ENCODE measurements around the gene RPLP2.
A peak's percentile ranks its signal among the peaks of the same experiment; 100 is the strongest.

Gene RPLP2

GRCh38 chr11:826836-827145 is 17.0 kb downstream of the RPLP2 start:
- no peak for DNase-seq

DNA sequence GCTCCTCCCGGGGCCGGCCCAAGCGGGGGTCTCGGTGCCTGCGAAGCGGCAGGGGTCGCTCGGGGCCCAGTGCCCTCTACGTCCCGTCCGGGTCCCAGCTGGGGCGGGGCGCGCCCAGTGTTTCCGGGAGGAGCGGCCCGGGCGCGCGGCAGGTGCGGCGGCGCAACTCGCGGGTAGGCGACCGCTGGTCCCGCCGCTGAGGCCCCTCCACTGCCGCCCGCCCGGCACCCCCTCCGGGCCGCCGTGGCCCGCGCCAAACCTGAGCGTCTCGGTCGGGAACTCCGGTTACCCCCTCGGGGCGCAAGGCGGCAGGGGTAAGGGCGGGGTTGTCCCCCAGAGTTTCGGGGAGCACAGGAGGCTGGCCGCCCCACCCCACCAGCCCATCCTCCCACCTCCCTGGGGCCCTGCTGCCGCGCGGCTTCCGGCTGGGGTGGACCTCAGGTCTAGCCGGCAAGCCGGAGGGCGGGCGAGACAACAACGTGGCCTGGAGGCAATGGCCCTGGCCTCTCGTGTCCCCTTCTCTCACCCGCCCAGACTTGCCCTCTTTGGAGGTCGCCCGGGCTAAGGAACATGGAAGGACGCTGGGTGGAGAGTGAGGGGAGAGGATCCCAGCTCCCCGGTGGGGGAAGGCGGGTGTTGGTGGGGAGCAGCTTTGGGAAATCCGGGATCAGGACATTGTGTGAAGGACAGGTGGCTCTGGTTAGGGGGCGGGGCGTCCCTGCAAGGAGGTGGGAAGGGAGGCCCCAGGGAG is 17.6 kb downstream of the RPLP2 start:
- no peak for DNase-seq

DNA sequence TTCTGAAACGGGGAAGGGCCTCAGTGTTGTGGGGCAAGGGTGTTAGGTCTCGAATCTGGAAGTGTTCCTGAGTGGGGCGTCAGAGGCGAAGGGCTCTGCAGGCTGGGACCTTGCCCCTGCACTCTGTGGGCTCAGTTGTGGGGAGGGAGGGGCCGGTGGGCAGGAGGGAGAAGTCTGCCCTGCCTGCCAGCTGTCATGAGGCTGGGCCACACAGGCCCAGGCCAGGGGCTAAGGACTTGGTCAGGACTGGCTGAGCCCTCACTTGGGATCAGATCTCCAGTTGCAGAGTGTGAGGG is 18.1 kb downstream of the RPLP2 start, which contains the start of gene CRACR2B:
CRACR2B (plus strand) TSS at position 23 of the 296 bp plus-strand sequence. CDS start 689 bp downstream, outside the sequence.
- no peak for DNase-seq

GRCh38 chr11:828506-829175 is 18.9 kb downstream of the RPLP2 start:
- no peak for DNase-seq

DNA sequence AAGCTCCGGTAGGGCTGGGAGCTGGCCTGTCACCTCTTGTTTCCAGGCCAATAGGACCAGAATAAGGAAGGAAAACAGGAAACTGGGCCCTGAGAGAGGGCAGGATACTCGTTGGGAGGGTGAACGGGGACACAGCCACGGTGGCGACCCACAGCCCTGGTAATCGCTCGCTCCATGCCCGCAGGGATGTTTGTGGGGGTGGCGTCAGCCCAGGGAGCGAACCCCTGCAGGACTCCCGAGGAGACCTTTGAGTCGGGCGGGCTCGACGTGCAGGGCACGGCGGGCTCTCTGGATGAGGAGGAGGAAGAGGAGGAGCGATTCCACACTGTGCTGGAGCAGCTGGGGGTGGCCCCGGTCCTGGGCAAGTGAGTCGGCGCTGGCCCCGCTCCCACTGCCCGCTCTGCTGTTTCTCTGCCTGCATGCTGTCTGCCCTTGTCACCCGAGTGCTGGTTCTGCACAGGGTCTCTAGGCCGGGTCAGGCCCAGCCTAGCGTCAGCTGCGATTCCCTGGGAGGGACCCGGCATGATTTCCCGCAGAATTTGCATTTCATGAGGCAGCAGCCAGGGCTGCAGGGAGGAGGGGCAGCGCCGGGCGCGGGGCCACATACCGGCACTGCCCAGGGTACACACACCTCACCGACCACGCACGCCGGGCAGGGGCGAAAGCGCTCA is 19.5 kb downstream of the RPLP2 start:
- DNase-seq = no peak

GRCh38 chr11:829847-830294 is 20.1 kb downstream of the RPLP2 start:
- no peak for DNase-seq

- no peak for DNase-seq
Observed at GRCh38 chr11:830295-831117, 20.7 kb downstream of the RPLP2 start.

DNA sequence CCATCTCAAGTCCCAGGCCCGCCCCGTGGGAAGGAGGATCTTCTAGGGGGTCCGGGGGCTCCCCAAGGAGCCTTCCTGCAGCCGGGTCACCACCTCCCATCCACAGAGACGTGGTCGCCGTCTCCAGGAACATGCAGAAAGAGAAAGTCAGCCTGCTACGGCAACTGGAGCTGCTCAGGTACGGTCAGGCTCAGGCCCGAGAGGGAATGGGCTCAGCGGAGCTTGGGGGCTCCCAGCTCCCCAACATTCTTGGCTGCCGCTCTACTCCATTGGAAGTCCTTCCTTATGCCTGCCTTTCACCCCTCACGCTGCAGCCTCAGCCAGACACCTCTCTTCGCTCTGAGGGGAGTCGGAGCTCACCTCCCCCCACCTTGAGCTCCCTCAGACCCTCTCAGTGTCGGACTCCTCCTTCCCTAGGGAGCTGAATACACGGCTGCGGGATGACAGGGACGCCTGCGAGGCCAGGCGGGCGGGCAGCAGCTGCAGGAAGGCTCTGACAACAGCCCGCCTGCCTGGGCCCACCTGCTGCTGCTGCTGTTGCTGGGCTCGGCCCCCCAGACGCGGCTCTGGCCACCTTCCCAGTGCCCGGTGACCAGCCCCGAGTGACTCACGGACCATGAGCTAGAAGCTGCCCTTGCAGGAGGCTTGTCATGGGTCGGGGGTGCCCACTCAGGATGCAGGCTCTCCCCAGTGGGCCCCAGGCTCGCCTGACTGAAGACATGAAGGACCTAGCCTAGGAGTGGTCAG is 21.5 kb downstream of the RPLP2 start:
- DNase-seq = no peak

GRCh38 chr11:831961-832528 is 22.3 kb downstream of the RPLP2 start:
- DNase-seq = no peak

GRCh38 chr11:832529-833113 is 22.9 kb downstream of the RPLP2 start, which contains the start of gene CD151:
Gene CD151, plus strand, starts transcription at chr11:832952. Its CDS starts 3,118 bp downstream, at chr11:836070.
- peak; percentile 54 for DNase-seq

DNA sequence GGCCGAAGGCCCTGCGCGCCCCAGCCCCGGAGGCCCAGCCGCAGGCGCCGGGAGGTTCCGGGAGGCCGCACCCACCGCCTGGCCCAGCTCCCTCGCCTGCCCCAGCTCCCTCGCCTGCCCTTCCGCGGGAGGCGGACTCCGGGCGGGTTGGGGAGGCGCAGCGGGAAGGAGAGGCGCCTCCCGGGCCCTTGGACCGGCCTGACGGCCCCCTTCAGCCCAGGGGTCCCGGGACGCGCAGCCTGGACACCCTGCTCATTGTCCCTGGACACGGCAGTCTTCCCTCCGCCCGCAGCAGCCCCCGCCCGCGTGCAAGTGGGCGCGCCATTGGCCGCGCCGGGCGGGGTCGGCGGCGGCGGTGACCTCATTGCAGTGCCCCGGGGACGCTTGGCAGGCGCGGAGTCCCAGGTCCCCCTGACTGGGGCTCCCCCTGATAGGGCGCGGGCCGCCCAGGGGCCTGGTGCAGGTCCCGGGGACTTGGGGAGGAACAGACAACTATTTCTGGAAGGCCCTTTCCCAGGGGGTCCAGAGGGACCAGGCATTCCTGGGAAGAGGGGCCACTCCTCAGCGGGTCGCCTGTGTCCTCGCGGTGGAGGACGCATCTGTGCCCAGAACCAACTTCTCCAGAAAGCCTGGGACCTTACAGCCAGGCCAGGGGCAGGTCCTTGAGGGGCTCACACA is 23.5 kb downstream of the RPLP2 start:
- no peak for DNase-seq

DNA sequence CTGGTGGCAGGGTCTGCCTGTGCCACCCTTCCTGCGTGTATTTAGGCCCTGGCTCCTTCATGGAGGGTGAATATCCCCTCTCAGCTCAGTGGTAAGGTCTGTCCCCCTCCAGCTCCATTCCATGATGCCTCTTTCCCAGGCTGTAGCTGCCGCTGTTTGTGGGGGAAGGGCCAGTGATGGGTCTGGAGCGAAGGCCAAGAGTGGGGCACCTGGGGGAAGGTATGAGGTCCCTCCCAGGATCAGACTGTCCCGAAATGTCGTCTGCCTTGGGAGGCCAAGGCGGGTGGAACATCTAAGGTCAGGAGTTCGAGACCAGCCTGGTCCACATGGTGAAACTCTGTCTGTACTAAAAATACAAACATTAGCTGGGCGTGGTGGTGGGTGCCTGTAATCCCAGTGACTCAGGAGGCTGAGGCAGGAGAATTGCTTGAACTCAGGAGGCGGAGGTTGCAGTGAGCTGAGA is 24.1 kb downstream of the RPLP2 start:
- DNase-seq = no peak

DNA sequence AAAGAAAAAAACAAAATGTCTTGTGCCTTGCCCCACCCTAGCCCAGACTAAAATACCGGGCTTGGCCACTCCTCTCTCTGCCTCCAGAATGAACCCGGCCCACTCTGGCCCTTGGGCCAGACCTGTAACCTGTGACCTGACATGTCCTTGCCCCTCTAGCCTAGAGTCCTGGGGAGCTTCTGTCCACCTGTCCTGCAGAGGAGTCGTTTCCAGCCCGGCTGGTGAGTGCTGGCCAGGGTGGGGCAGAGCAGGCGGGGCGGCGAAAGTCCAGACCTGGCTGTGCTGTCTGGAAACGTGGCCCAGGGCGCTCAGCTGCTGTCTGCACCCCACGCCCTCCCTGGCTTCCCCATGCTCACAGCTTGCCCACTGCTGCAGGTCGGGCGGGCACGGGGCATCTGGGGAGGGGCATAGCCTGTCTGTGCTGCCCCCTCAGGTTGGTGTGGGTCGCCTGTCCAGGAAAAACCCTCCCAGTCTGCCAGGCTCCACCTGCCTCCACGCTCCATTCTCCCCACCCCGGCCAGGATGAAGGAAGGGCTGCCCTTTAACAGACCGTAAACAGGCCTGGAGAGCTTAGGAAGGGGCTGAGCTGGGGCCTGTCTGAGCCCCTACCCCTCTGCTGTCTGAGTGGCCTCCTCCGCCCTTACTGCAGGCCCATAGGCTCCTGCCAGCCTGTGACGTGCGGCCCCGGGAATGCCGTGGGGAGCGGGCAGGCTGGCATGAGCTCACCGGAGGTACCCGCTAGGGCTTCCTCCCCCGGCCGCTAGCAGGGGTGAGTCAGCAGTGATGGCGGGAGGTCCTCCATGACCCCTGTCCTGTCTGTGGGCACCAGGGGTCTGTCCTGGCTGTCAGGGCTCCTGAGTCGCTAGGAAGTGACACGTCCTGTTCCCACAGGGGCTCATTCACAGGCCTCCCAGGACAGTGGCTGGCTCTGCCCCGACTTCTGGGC is 24.9 kb downstream of the RPLP2 start:
- peak; percentile 73 for DNase-seq

DNA sequence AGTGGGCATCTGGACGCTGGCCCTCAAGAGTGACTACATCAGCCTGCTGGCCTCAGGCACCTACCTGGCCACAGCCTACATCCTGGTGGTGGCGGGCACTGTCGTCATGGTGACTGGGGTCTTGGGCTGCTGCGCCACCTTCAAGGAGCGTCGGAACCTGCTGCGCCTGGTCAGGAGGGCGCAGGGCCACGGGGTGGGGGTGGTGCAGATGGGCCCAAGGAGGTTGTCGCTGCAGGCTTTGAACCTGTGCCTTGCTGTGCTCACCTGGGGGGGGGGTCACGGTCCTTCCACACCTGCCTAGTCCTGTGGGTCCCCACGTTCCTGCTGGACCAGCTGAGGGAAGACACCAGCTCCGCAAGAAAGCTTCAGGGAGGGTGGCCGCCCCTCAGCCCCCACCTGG is 26.5 kb downstream of the RPLP2 start:
- no peak for DNase-seq

DNA sequence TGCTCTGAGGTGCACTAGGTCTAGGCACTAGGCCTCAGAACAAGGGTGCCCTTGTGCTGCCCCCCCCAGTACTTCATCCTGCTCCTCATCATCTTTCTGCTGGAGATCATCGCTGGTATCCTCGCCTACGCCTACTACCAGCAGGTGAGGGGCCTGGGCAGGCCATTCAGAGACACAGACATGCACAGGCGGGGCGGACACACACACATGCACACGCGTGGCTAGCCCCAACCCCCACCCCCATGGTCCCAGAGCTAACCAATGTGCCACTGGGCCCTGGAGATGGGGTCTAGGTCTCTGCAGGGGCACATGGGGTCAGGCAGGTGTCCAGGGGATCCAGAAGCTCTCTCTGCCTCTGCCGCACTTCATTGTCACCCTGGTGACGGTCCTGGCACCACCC is 26.9 kb downstream of the RPLP2 start:
- DNase-seq = no peak

GRCh38 chr11:837189-837989 is 27.6 kb downstream of the RPLP2 start:
- DNase-seq = no peak

DNA sequence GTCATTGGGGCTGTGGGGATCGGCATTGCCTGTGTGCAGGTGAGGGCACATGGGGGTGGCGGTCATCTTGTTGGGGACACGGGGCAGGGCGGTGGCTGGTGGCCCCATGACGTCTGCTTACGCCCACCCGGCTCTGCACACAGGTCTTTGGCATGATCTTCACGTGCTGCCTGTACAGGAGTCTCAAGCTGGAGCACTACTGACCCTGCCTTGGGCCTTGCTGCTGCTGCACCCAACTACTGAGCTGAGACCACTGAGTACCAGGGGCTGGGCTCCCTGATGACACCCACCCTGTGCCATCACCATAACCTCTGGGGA is 28.2 kb downstream of the RPLP2 start:
- no peak for DNase-seq

DNA sequence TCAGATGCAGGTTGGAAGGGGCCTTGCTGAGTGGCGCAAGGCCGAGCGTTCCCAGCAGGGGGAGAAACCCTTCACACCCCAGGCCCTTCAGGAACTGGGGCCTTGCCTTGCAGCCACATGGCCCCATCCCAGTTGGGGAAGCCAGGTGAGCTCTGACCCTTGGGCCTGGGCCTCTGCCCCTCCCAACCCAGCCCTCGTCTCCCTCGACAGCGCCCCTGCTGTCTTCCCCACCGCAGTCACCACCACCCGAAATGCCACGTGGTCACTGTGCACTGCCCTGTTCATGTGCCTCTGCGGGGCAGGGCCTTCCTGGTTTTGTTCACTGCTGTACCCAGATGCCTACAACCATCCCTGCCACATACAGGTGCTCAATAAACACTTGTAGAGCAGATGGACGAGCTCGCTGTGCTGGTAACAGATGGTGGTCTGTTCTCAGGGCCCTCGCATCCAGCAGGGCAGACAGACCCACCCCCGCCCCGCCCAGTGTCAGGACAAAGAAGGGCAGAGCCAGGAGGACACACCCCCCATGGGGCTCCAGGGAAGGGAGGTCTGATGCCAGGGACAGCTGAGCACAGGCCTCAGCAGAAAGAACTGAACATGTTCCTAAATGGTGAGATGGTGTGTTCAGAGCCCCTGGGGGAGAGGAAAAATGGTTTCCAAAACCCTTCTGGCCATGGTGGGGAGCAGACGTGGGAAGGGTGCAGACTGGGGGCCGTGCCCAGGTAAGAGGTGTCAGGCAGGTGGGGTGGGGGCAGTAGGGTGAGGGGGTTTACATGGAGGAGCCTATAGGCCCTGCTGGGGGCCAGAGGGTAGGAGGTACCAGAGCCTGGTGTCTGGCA is 28.9 kb downstream of the RPLP2 start:
- no peak for DNase-seq

Data from amniotic stem cell (primary cell).